T follicular helper cell (primary cell): ENCODE measurements around the gene OR5J2.
"Not testable (repeated sequence)": the region's sequence is repeated elsewhere in the genome, so short reads cannot be mapped to it uniquely, and the experiment has no call there.

ENCODE experiments used
- DNase-seq: peaks from one replicate; pipeline ENCODE4 v3.0.0-alpha.2; 2020; ENCODE audit warnings: low read depth
- total RNA-seq, 2 experiments: gene quantifications; one replicate each; lab custom pipeline; 2026; lab: John Stamatoyannopoulos, UW

OR5J2 gene
- total RNA-seq, result 0 reads per million in 2 experiments

GRCh38 chr11:56176318-56176717 lies at the start of gene OR5J2:
Gene OR5J2, plus strand, starts transcription at chr11:56176618. Its CDS starts 0 bp downstream, at chr11:56176618.
- no peak for DNase-seq

- no peak for DNase-seq
Observed at GRCh38 chr11:56140151-56140661, 36.2 kb upstream of the OR5J2 start, which contains the start of gene OR8J3. Gene OR8J3, minus strand, starts transcription at chr11:56140201. Its CDS starts 2,483 bp downstream, at chr11:56137718.

- DNase-seq, result not testable (repeated sequence)
Observed at GRCh38 chr11:56143681-56144080, 32.7 kb upstream of the OR5J2 start.

GRCh38 chr11:56151376-56151775 lies 25.0 kb upstream of the OR5J2 start:
- DNase-seq, result no peak

- no peak for DNase-seq
Observed at GRCh38 chr11:56152333-56152732, 24.1 kb upstream of the OR5J2 start.

- no peak for DNase-seq
Observed at GRCh38 chr11:56160217-56160616, 16.2 kb upstream of the OR5J2 start, which contains the start of gene OR8K5. Gene OR8K5, minus strand, starts transcription at chr11:56160317. Its CDS starts 0 bp downstream, at chr11:56160317.

- DNase-seq, result no peak
Observed at GRCh38 chr11:56163804-56164203, 12.6 kb upstream of the OR5J2 start.

- no peak for DNase-seq
Observed at GRCh38 chr11:56172256-56172830, 4.1 kb upstream of the OR5J2 start.

GRCh38 chr11:56183459-56183858 lies 7.0 kb downstream of the OR5J2 start:
- no peak for DNase-seq

GRCh38 chr11:56188602-56189001 lies 12.2 kb downstream of the OR5J2 start:
- no peak for DNase-seq

- DNase-seq, result no peak
Observed at GRCh38 chr11:56196705-56197104, 20.3 kb downstream of the OR5J2 start.

- no peak for DNase-seq
Observed at GRCh38 chr11:56197367-56197766, 20.9 kb downstream of the OR5J2 start.

GRCh38 chr11:56207790-56208189 lies 31.4 kb downstream of the OR5J2 start:
- DNase-seq, result no peak

GRCh38 chr11:56214537-56214936 lies 38.1 kb downstream of the OR5J2 start:
- DNase-seq, result no peak

- DNase-seq, result not testable (repeated sequence)
Observed at GRCh38 chr11:56219735-56220134, 43.3 kb downstream of the OR5J2 start.
